Calu3 (cell line): ENCODE measurements around the gene SPATA6L. TPM values are rescaled to one million over a fixed set of nuclear protein-coding genes. Genes with fewer than 3 reads are reported as not detected.

Experiments
- BruUV-seq: library from RNA; stranded (reverse); fragments of 400-500 nt; replicated peaks from 2 replicates; lab custom pipeline; 2021; lab: Mats Ljungman, UMichigan
- CTCF ChIA-PET: fragments of 300-600 bp; sonication (Branson Sonifier 250); formaldehyde crosslinking; loops from one replicate; lab custom pipeline; 2022; ENCODE audit warnings: antibody characterized with exemption; lab: Charles Lee
- DNase-seq: peaks from one replicate; pipeline ENCODE4 v3.0.0; 2022
- H3K27ac Mint-ChIP-seq: one replicate; pipeline ENCODE4 v1.8.0; 2022; ENCODE audit warnings: mixed read lengths; ENCODE audit not compliant: unreplicated experiment
- H3K27me3 Mint-ChIP-seq: one replicate; pipeline ENCODE4 v1.8.0; 2022; ENCODE audit warnings: mixed read lengths; ENCODE audit not compliant: unreplicated experiment
- H3K36me3 Mint-ChIP-seq: one replicate; pipeline ENCODE4 v1.8.0; 2022; ENCODE audit warnings: mild to moderate bottlenecking, moderate library complexity, mixed read lengths; ENCODE audit not compliant: insufficient read depth, unreplicated experiment
- H3K4me1 Mint-ChIP-seq: one replicate; pipeline ENCODE4 v1.8.0; 2022; ENCODE audit warnings: mild to moderate bottlenecking, low read depth, mixed read lengths; ENCODE audit not compliant: unreplicated experiment
- H3K4me3 Mint-ChIP-seq: one replicate; pipeline ENCODE4 v1.8.0; 2022; ENCODE audit warnings: mild to moderate bottlenecking, low read depth, moderate library complexity, mixed read lengths; ENCODE audit not compliant: unreplicated experiment
- H3K9me3 Mint-ChIP-seq: one replicate; pipeline ENCODE4 v1.8.0; 2022; ENCODE audit warnings: low read depth, mixed read lengths; ENCODE audit not compliant: unreplicated experiment
- CTCF ChIP-seq: fragments of 200-600 bp; IDR thresholded peaks from one replicate; pipeline ENCODE4 v1.8.0; 2022; ENCODE audit warnings: antibody characterized with exemption; ENCODE audit not compliant: unreplicated experiment
- intact Hi-C: fragments of 100-400 bp; cut with micrococcal nuclease; formaldehyde crosslinking; loops from one replicate; pipeline ENCODE4 v1.10.0; 2022; ENCODE audit not compliant: unreplicated experiment
- total RNA-seq: library from RNA; stranded (reverse); gene quantifications from 2 replicates; pipeline ENCODE4 v1.2.3, GENCODE V29; 2022

Gene SPATA6L
- total RNA-seq, 1 experiment from 2014 or later, result 5.7 TPM

GRCh38 chr9:4670591-4670990 lies 4.3 kb upstream of the SPATA6L start:
- Mint-ChIP-seq H3K36me3 (peaks cover 13% of the 10 kb centered on the region), H3K4me3 (no peak overlapping the region), H3K4me1 (peaks cover 8% of the 10 kb centered on the region), H3K9me3 (no peaks in the 10 kb centered on the region), H3K27ac (no peak overlapping the region), H3K27me3 (no peaks in the 10 kb centered on the region)
- TF ChIP-seq CTCF, result no peak
- CTCF ChIA-PET, result no interaction called here
- DNase-seq, result no peak
- no TSS peak for BruUV-seq
- intact Hi-C loops, result no loop called here

- Mint-ChIP-seq H3K27ac (no peak overlapping the region), H3K4me1 (peaks cover 9% of the 10 kb centered on the region), H3K9me3 (no peaks in the 10 kb centered on the region), H3K27me3 (no peaks in the 10 kb centered on the region), H3K4me3 (no peak overlapping the region), H3K36me3 (peaks cover 18% of the 10 kb centered on the region)
- BruUV-seq, result no TSS peak
- CTCF ChIA-PET, result no interaction called here
- no peak for TF ChIP-seq CTCF
- DNase-seq, result no peak
- intact Hi-C loops, result no loop called here
Observed at GRCh38 chr9:4669890-4670289, 3.6 kb upstream of the SPATA6L start.

- Mint-ChIP-seq H3K27me3 (no peaks in the 10 kb centered on the region), H3K4me1 (peaks cover 22% of the 10 kb centered on the region), H3K9me3 (no peaks in the 10 kb centered on the region), H3K36me3 (peaks cover 24% of the 10 kb centered on the region), H3K4me3 (no peak overlapping the region), H3K27ac (no peak overlapping the region)
- TF ChIP-seq CTCF, result no peak
- no TSS peak for BruUV-seq
- intact Hi-C loops, result no loop called here
- no peak for DNase-seq
- CTCF ChIA-PET, result no interaction called here
Observed at GRCh38 chr9:4668604-4669003, 2.3 kb upstream of the SPATA6L start.

- DNase-seq, result no peak
- peaks cover 31% of the 10 kb centered on the region for H3K36me3 Mint-ChIP-seq
- intact Hi-C loops, result no loop called here
- peaks cover 22% of the 10 kb centered on the region for H3K4me1 Mint-ChIP-seq
- no peak overlapping the region for H3K27ac Mint-ChIP-seq
- CTCF ChIA-PET, result no interaction called here
- no TSS peak for BruUV-seq
- no peaks in the 10 kb centered on the region for H3K9me3 Mint-ChIP-seq
- H3K27me3 Mint-ChIP-seq, result no peaks in the 10 kb centered on the region
- H3K4me3 Mint-ChIP-seq, result no peak overlapping the region
- TF ChIP-seq CTCF, result no peak
Observed at GRCh38 chr9:4667681-4668080, 1.4 kb upstream of the SPATA6L start.
